ENCODE results near the gene VEZF1. TPM values are rescaled to one million over a fixed set of nuclear protein-coding genes. Genes with fewer than 3 reads are reported as not detected.

The VEZF1 gene
- total RNA-seq, 1 experiment from 2014 or later: 52.1 TPM

GRCh38 chr17:57968456-57968855 lies 19.6 kb downstream of the VEZF1 start:
- Histone ChIP-seq H3K36me3 (ENCODE audit: control insufficient read depth, insufficient read depth, low read length) (0 out of 2 replicates have a peak, but pooled peaks cover 1% of the 10 kb centered on the region), H3K4me1 (0 out of 2 replicates have a peak, but pooled peaks cover 5% of the 10 kb centered on the region), H3K4me3 (ENCODE audit: low read depth, low read length) (no peak overlapping the region), H3K9me3 (no peaks in the 10 kb centered on the region), H3K27me3 (replicated peaks; ENCODE audit: control insufficient read depth, insufficient read depth, low read length) (no peaks in the 10 kb centered on the region)
- Mint-ChIP-seq H3K4me3 (ENCODE audit: unreplicated experiment) (no peak overlapping the region), H3K4me1 (ENCODE audit: low read depth, unreplicated experiment) (no peaks in the 10 kb centered on the region), H3K27ac (ENCODE audit: unreplicated experiment) (no peak overlapping the region), H3K9me3 (ENCODE audit: unreplicated experiment) (no peaks in the 10 kb centered on the region), H3K36me3 (ENCODE audit: insufficient read depth, unreplicated experiment) (peaks cover 7% of the 10 kb centered on the region), H3K27me3 (ENCODE audit: insufficient read depth, unreplicated experiment) (no peaks in the 10 kb centered on the region)
- CTCF ChIA-PET: interaction anchor here (0.8 to 1.0 kb wide), 2 partner anchors 17 to 31 kb away, joined by 3 to 4 read pairs; no protein-coding TSS in a partner anchor
- TF ChIP-seq, protein P1, sequence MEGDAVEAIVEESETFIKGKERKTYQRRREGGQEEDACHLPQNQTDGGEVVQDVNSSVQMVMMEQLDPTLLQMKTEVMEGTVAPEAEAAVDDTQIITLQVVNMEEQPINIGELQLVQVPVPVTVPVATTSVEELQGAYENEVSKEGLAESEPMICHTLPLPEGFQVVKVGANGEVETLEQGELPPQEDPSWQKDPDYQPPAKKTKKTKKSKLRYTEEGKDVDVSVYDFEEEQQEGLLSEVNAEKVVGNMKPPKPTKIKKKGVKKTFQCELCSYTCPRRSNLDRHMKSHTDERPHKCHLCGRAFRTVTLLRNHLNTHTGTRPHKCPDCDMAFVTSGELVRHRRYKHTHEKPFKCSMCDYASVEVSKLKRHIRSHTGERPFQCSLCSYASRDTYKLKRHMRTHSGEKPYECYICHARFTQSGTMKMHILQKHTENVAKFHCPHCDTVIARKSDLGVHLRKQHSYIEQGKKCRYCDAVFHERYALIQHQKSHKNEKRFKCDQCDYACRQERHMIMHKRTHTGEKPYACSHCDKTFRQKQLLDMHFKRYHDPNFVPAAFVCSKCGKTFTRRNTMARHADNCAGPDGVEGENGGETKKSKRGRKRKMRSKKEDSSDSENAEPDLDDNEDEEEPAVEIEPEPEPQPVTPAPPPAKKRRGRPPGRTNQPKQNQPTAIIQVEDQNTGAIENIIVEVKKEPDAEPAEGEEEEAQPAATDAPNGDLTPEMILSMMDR (IDR thresholded peaks at IDR 0.05; ENCODE audit: insufficient read depth in 1 of 2, low read depth in 1 of 2, low read length in 1 of 2, severe bottlenecking in 1 of 2, unreplicated experiment in 1 of 2): no peak
- no TSS peak for BruUV-seq (replicated peaks)
- intact Hi-C loops (cut with micrococcal nuclease; ENCODE audit: unreplicated experiment): no loop called here
- POLR2A ChIA-PET: interaction anchor here (0.5 kb wide), 1 partner anchor 63 kb away, joined by 4 read pairs; no protein-coding TSS in a partner anchor
- DNase-seq: no peak

DNA sequence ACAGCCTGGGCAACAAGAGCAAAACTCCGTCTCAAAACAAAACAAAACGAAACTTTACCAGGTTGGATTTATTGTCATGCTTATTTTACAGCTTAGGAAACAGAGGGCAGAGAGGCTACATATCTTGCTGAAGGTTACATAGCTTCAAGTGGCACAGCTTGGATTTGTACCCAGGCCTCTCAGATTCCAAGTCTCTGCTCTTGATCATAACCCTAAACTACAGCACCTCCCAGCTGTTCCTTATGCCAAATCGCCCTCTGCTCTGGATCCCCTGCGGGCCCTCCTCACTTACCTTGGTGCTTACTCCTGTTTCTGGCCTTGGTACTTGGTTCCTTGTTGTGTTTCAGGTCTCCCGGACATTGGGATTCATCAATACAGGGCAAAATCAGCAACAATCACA lies 21.2 kb downstream of the VEZF1 start:
- POLR2A ChIA-PET: no interaction called here
- H3K27me3 Mint-ChIP-seq (ENCODE audit: insufficient read depth, unreplicated experiment): no peaks in the 10 kb centered on the region

DNA sequence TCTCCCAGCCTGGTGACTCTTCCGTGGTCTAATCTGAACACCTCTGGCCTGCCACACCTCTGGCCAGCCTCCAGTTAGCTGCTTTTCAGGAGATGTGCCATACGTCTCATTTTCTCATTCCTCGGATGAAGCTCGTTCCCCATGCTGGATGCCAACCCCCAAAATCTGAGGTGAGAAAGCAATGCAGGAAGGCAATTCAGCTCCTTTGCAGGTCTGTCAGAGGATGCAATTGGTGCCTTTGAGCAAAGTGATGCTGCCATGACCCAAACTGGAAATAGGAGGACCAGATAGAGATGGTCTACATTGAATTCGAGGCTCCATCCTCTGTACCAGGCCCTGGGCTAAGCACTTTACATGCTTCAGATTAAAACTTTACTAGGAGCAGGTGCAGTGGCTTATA lies 21.8 kb downstream of the VEZF1 start:
- Mint-ChIP-seq H3K4me1 (ENCODE audit: low read depth, unreplicated experiment) (peaks cover under 1% of the 10 kb centered on the region), H3K27me3 (ENCODE audit: insufficient read depth, unreplicated experiment) (no peaks in the 10 kb centered on the region), H3K36me3 (ENCODE audit: insufficient read depth, unreplicated experiment) (no peaks in the 10 kb centered on the region), H3K27ac (ENCODE audit: unreplicated experiment) (no peak overlapping the region), H3K9me3 (ENCODE audit: unreplicated experiment) (no peaks in the 10 kb centered on the region), H3K4me3 (ENCODE audit: unreplicated experiment) (no peak overlapping the region)
- ChIA-PET CTCF (interaction anchor here (1.0 kb wide), 1 partner anchor 74 kb away, joined by 5 read pairs; no protein-coding TSS in a partner anchor), POLR2A (no interaction called here)
- no peak overlapping the region for H3K4me3 ChIP-seq (ENCODE audit: low read depth, low read length)
- no TSS peak for BruUV-seq (replicated peaks)
- DNase-seq: no peak
- H3K4me1 ChIP-seq: peaks cover 5% of the 10 kb centered on the region; the same call in 1 of the 2 replicates
- no peaks in the 10 kb centered on the region for H3K27me3 ChIP-seq (replicated peaks; ENCODE audit: control insufficient read depth, insufficient read depth, low read length)
- intact Hi-C loops (cut with micrococcal nuclease; ENCODE audit: unreplicated experiment): no loop called here
- TF ChIP-seq, protein P1 (IDR thresholded peaks at IDR 0.05; ENCODE audit: insufficient read depth in 1 of 2, low read depth in 1 of 2, low read length in 1 of 2, severe bottlenecking in 1 of 2, unreplicated experiment in 1 of 2): no peak
- H3K36me3 ChIP-seq (ENCODE audit: control insufficient read depth, insufficient read depth, low read length): no peaks in the 10 kb centered on the region
- no peaks in the 10 kb centered on the region for H3K9me3 ChIP-seq

More for the DNA sequence above, 21.2 kb downstream of the VEZF1 start:
- H3K9me3 Mint-ChIP-seq (ENCODE audit: unreplicated experiment): no peaks in the 10 kb centered on the region
- H3K4me3 Mint-ChIP-seq (ENCODE audit: unreplicated experiment): no peak overlapping the region
- intact Hi-C loops (cut with micrococcal nuclease; ENCODE audit: unreplicated experiment): no loop called here
- Histone ChIP-seq H3K27me3 (replicated peaks; ENCODE audit: control insufficient read depth, insufficient read depth, low read length) (no peaks in the 10 kb centered on the region), H3K4me1 (0 out of 2 replicates have a peak, but pooled peaks cover 5% of the 10 kb centered on the region), H3K36me3 (ENCODE audit: control insufficient read depth, insufficient read depth, low read length) (no peaks in the 10 kb centered on the region), H3K4me3 (ENCODE audit: low read depth, low read length) (no peak overlapping the region), H3K9me3 (no peaks in the 10 kb centered on the region)
- TF ChIP-seq, protein P1 (IDR thresholded peaks at IDR 0.05; ENCODE audit: insufficient read depth in 1 of 2, low read depth in 1 of 2, low read length in 1 of 2, severe bottlenecking in 1 of 2, unreplicated experiment in 1 of 2): no peak
- no peaks in the 10 kb centered on the region for H3K4me1 Mint-ChIP-seq (ENCODE audit: low read depth, unreplicated experiment)
- H3K27ac Mint-ChIP-seq (ENCODE audit: unreplicated experiment): no peak overlapping the region
- CTCF ChIA-PET: interaction anchor here (1.0 kb wide), 1 partner anchor 74 kb away, joined by 5 read pairs; no protein-coding TSS in a partner anchor
- H3K36me3 Mint-ChIP-seq (ENCODE audit: insufficient read depth, unreplicated experiment): no peaks in the 10 kb centered on the region
- DNase-seq: no peak
- no TSS peak for BruUV-seq (replicated peaks)
